ENCODE measurements around the gene GNG4.

The GNG4 gene

GRCh38 chr1:235533476-235534168, 116.0 kb downstream of the GNG4 start:
- no peak for DNase-seq (ENCODE audit: low read depth in 2 of 2)

- no peak for DNase-seq (ENCODE audit: low read depth in 2 of 2)
Observed at GRCh38 chr1:235532360-235532759, 117.2 kb downstream of the GNG4 start.

- no peak for DNase-seq (ENCODE audit: low read depth in 2 of 2)
Observed at GRCh38 chr1:235527196-235527814, 122.3 kb downstream of the GNG4 start.

- DNase-seq (ENCODE audit: low read depth in 2 of 2): no peak
Observed at GRCh38 chr1:235525314-235525713, 124.3 kb downstream of the GNG4 start.

- no peak for DNase-seq (ENCODE audit: low read depth in 2 of 2)
Observed at GRCh38 chr1:235516862-235517446, 132.6 kb downstream of the GNG4 start.

GRCh38 chr1:235515844-235516512, 133.6 kb downstream of the GNG4 start:
- no peak for DNase-seq (ENCODE audit: low read depth in 2 of 2)

GRCh38 chr1:235513495-235514366, 135.9 kb downstream of the GNG4 start:
- DNase-seq (ENCODE audit: low read depth in 2 of 2): no peak

- no peak for DNase-seq (ENCODE audit: low read depth in 2 of 2)
Observed at GRCh38 chr1:235511470-235512240, 137.9 kb downstream of the GNG4 start.

- DNase-seq (ENCODE audit: low read depth in 2 of 2): no peak
Observed at GRCh38 chr1:235510823-235511222, 138.8 kb downstream of the GNG4 start.

GRCh38 chr1:235507623-235508022, 142.0 kb downstream of the GNG4 start:
- no peak for DNase-seq (ENCODE audit: low read depth in 2 of 2)

- peak; percentile 96 to 98 for DNase-seq (ENCODE audit: low read depth in 2 of 2)
Observed at GRCh38 chr1:235504494-235505222, 144.9 kb downstream of the GNG4 start.

GRCh38 chr1:235504122-235504493, 145.5 kb downstream of the GNG4 start, which contains the start of gene B3GALNT2:
Gene B3GALNT2, minus strand, starts transcription at chr1:235504452. Its CDS starts 200 bp downstream, at chr1:235504252.
- DNase-seq (ENCODE audit: low read depth in 2 of 2): no peak

GRCh38 chr1:235503403-235504121, 146.0 kb downstream of the GNG4 start:
- no peak for DNase-seq (ENCODE audit: low read depth in 2 of 2)

- no peak for DNase-seq (ENCODE audit: low read depth in 2 of 2)
Observed at GRCh38 chr1:235502601-235503402, 146.8 kb downstream of the GNG4 start.

- no peak for DNase-seq (ENCODE audit: low read depth in 2 of 2)
Observed at GRCh38 chr1:235500971-235501540, 148.5 kb downstream of the GNG4 start.

Data from stimulated activated CD4-positive, alpha-beta T cell treated with anti-CD3 and anti-CD28 coated beads, Interleukin-15, amount 100 ng/mL, for 48 hours (primary cell).